Prostate gland (tissue), 2 donors: ENCODE measurements around the gene AHR.

Experiments used
- CTCF ChIP-seq, 4 experiments: fragments of 200-600 bp in 2 of 4; fragments of 450-650 bp in 2 of 4; sonication (generic) in 2 of 4; IDR thresholded peaks; 1 replicate in 3 of 4; 2 replicates in 1 of 4; pipeline ENCODE4 v1.5.1; 2016 to 2019; ENCODE audit warnings: antibody characterized with exemption in 4 of 4, mild to moderate bottlenecking in 2 of 4, moderate library complexity in 2 of 4
- POLR2A ChIP-seq: fragments of 450-650 bp; IDR thresholded peaks from one replicate; pipeline ENCODE4 v1.6.1; 2016; ENCODE audit warnings: antibody characterized with exemption, mild to moderate bottlenecking

GRCh38 chr7:17293481-17293880 lies 5.0 kb upstream of the AHR start:
- TF ChIP-seq POLR2A = no peak
- no peak for TF ChIP-seq CTCF (IDR thresholded peaks at IDR 0.05)
